HepG2 (cell line): ENCODE results near the gene SIRT1. TPM values are rescaled to one million over a fixed set of nuclear protein-coding genes. Genes with fewer than 3 reads are reported as not detected.

Experiments used
- ARHGAP35 ChIP-seq: sonication (generic); formaldehyde crosslinking; IDR thresholded peaks from 2 replicates; pipeline ENCODE4 v1.9.0; 2022; ENCODE audit warnings: mild to moderate bottlenecking, inconsistent platforms, moderate library complexity, missing genetic modification reagents, borderline replicate concordance
- BRCA1 ChIP-seq: sonication (generic); formaldehyde crosslinking; IDR thresholded peaks from 2 replicates; pipeline ENCODE4 v1.4.0; 2020; ENCODE audit warnings: missing genetic modification reagents
- DRAP1 ChIP-seq: IDR thresholded peaks from 2 replicates; pipeline ENCODE4 v1.6.1; 2016; ENCODE audit warnings: missing genetic modification reagents, missing compliant biosample characterization
- GPBP1L1 ChIP-seq: sonication (generic); formaldehyde crosslinking; IDR thresholded peaks from 2 replicates; pipeline ENCODE4 v1.5.0; 2020; ENCODE audit warnings: mild to moderate bottlenecking, missing genetic modification reagents
- NKX3-1 ChIP-seq: sonication (generic); formaldehyde crosslinking; IDR thresholded peaks from 2 replicates; pipeline ENCODE4 v1.5.0; 2020; ENCODE audit warnings: missing genetic modification reagents
- PHF21A ChIP-seq: sonication (generic); formaldehyde crosslinking; IDR thresholded peaks from 2 replicates; pipeline ENCODE4 v1.5.0; 2020; ENCODE audit warnings: mild to moderate bottlenecking, missing genetic modification reagents
- RXRA ChIP-seq: sonication (generic); formaldehyde crosslinking; IDR thresholded peaks from 2 replicates; pipeline ENCODE4 v1.5.1; 2020; ENCODE audit warnings: missing genetic modification reagents
- STAG1 ChIP-seq: sonication (generic); formaldehyde crosslinking; IDR thresholded peaks from 2 replicates; pipeline ENCODE4 v1.4.0; 2020; ENCODE audit warnings: missing genetic modification reagents
- TBX3 ChIP-seq: fragments of 450-650 bp; IDR thresholded peaks from 2 replicates; pipeline ENCODE4 v1.6.1; 2017; ENCODE audit warnings: antibody characterized with exemption, mild to moderate bottlenecking, inconsistent platforms, borderline replicate concordance
- TRIM24 ChIP-seq: sonication (generic); formaldehyde crosslinking; IDR thresholded peaks from 2 replicates; pipeline ENCODE4 v1.8.0; 2022; ENCODE audit warnings: mild to moderate bottlenecking, missing genetic modification reagents
- ZNF276 ChIP-seq: sonication (generic); formaldehyde crosslinking; IDR thresholded peaks from 2 replicates; pipeline ENCODE4 v1.4.0; 2020; ENCODE audit warnings: mild to moderate bottlenecking, low read depth, missing genetic modification reagents
- ZNF282 ChIP-seq: fragments of 450-650 bp; IDR thresholded peaks from 2 replicates; pipeline ENCODE4 v1.6.1; 2018; ENCODE audit not compliant: partially characterized antibody
- ZNF3 ChIP-seq: IDR thresholded peaks from 2 replicates; pipeline ENCODE4 v1.7.0; 2017; ENCODE audit warnings: inconsistent platforms
- ZNF678 ChIP-seq: sonication (generic); formaldehyde crosslinking; IDR thresholded peaks from 2 replicates; pipeline ENCODE4 v1.4.0; 2020; ENCODE audit warnings: mild to moderate bottlenecking, missing genetic modification reagents
- ZNF691 ChIP-seq: sonication (generic); formaldehyde crosslinking; IDR thresholded peaks from 2 replicates; pipeline ENCODE4 v1.4.0; 2020; ENCODE audit warnings: missing genetic modification reagents, low read depth, mild to moderate bottlenecking, borderline replicate concordance
- ZNF749 ChIP-seq: sonication (generic); formaldehyde crosslinking; IDR thresholded peaks from 2 replicates; pipeline ENCODE4 v1.8.0; 2022; ENCODE audit warnings: mild to moderate bottlenecking, missing genetic modification reagents, moderate library complexity, borderline replicate concordance
- ZSCAN25 ChIP-seq: sonication (generic); formaldehyde crosslinking; IDR thresholded peaks from 2 replicates; pipeline ENCODE4 v1.8.0; 2022; ENCODE audit warnings: mild to moderate bottlenecking, missing genetic modification reagents
- polyA plus RNA-seq, 8 experiments: library from polyadenylated mRNA; depleted of rRNA in 3 of 8; stranded (reverse) in 7 of 8; unstranded in 1 of 8; fragments of >200 nt; fragmentation: Illumina TruSeq in 4 of 8; extraction: Trizol in 4 of 8; gene quantifications; 2 replicates each; pipeline versions ENCODE4 v1.2.1 to v1.2.3, GENCODE V29; 2011 to 2016; ENCODE audit warnings: low read depth in 4 of 8, missing spikeins in 1 of 8, mixed read lengths in 1 of 8; ENCODE audit not compliant: insufficient read depth in 1 of 8
- total RNA-seq, 5 experiments: library from RNA; depleted of rRNA; stranded (reverse); fragments of >200 nt; fragmentation: Illumina TruSeq; extraction: Trizol; gene quantifications; 2 replicates each; pipeline ENCODE4 v1.2.3, GENCODE V29; 2016; ENCODE audit warnings: low read depth in 1 of 5
- TF ChIP-seq, protein P1 (sequence below): sonication (generic); formaldehyde crosslinking; IDR thresholded peaks from 2 replicates; pipeline ENCODE4 v1.9.0; 2021; ENCODE audit warnings: missing genetic modification reagents, borderline replicate concordance
- TF ChIP-seq, protein P2 (sequence below): sonication (generic); formaldehyde crosslinking; IDR thresholded peaks from 2 replicates; pipeline ENCODE4 v1.4.0; 2020; ENCODE audit warnings: missing genetic modification reagents

The SIRT1 gene
- total and polyA plus RNA-seq, 2 of the 13 experiments (the other 11 are each of a cell fraction or from before 2014, with no cell fraction given): 9.4 to 10.2 TPM

GRCh38 chr10:67849331-67850011 is 35.0 kb upstream of the SIRT1 start (continued):
- TF ChIP-seq DRAP1 (CRISPR knock-in tag) (peak; percentile 65), STAG1 (CRISPR knock-in tag) (no peak), ARHGAP35 (CRISPR knock-in tag) (no peak), BRCA1 (no peak), ZNF749 (no peak), NKX3-1 (CRISPR knock-in tag) (no peak), GPBP1L1 (CRISPR knock-in tag) (no peak), ZNF678 (CRISPR knock-in tag) (no peak), ZNF691 (CRISPR knock-in tag) (0 out of 2 replicates have a peak, but pooled peaks have one; percentile 13), PHF21A (CRISPR knock-in tag) (no peak; the same call in 1 of the 2 replicates), TBX3 (no peak), RXRA (CRISPR knock-in tag) (no peak), ZNF3 (no peak), TRIM24 (no peak), ZSCAN25 (peak; percentile 98), ZNF276 (CRISPR knock-in tag) (no peak), ZNF282 (no peak)
- TF ChIP-seq, protein P1, sequence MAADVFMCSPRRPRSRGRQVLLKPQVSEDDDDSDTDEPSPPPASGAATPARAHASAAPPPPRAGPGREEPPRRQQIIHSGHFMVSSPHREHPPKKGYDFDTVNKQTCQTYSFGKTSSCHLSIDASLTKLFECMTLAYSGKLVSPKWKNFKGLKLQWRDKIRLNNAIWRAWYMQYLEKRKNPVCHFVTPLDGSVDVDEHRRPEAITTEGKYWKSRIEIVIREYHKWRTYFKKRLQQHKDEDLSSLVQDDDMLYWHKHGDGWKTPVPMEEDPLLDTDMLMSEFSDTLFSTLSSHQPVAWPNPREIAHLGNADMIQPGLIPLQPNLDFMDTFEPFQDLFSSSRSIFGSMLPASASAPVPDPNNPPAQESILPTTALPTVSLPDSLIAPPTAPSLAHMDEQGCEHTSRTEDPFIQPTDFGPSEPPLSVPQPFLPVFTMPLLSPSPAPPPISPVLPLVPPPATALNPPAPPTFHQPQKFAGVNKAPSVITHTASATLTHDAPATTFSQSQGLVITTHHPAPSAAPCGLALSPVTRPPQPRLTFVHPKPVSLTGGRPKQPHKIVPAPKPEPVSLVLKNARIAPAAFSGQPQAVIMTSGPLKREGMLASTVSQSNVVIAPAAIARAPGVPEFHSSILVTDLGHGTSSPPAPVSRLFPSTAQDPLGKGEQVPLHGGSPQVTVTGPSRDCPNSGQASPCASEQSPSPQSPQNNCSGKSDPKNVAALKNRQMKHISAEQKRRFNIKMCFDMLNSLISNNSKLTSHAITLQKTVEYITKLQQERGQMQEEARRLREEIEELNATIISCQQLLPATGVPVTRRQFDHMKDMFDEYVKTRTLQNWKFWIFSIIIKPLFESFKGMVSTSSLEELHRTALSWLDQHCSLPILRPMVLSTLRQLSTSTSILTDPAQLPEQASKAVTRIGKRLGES (CRISPR knock-in tag): no peak
- TF ChIP-seq, protein P2, sequence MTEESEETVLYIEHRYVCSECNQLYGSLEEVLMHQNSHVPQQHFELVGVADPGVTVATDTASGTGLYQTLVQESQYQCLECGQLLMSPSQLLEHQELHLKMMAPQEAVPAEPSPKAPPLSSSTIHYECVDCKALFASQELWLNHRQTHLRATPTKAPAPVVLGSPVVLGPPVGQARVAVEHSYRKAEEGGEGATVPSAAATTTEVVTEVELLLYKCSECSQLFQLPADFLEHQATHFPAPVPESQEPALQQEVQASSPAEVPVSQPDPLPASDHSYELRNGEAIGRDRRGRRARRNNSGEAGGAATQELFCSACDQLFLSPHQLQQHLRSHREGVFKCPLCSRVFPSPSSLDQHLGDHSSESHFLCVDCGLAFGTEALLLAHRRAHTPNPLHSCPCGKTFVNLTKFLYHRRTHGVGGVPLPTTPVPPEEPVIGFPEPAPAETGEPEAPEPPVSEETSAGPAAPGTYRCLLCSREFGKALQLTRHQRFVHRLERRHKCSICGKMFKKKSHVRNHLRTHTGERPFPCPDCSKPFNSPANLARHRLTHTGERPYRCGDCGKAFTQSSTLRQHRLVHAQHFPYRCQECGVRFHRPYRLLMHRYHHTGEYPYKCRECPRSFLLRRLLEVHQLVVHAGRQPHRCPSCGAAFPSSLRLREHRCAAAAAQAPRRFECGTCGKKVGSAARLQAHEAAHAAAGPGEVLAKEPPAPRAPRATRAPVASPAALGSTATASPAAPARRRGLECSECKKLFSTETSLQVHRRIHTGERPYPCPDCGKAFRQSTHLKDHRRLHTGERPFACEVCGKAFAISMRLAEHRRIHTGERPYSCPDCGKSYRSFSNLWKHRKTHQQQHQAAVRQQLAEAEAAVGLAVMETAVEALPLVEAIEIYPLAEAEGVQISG (CRISPR knock-in tag): peak; percentile 92
